Measurements from ENCODE around the gene MAP7D2.

The MAP7D2 gene

DNA sequence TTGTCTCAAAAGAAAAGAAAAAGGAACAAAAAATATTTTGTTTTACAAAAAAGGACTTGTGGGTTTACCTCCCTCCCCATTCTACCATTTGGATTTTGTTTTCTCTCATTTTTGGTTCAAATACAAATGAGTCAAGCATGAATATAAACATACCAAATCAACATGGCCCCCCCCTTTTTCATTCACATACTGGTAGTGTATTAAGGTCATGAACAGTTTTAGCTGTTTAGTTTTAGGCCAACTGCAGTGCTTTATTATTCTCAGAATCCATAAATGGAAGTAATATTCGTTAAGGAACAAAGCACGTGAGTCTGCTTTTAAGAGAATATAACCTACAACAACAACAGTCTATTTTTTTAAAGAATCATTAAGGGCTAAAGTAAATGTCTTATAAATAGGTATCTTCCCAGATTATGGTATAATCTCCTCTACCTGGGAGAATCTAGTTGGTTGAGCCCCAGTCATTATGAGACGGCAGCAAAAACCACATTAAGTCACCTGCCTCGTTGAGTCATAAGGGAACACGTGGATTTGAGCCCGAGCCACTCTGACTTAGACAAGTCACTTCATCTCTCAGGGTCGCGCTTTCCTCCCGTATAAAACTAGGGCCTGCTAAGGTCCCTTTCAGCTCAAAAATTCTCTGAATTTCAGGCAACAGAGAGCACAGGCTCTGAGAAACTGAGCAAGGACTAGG is 152.5 kb downstream of the MAP7D2 start:
- no peak for DNase-seq

DNA sequence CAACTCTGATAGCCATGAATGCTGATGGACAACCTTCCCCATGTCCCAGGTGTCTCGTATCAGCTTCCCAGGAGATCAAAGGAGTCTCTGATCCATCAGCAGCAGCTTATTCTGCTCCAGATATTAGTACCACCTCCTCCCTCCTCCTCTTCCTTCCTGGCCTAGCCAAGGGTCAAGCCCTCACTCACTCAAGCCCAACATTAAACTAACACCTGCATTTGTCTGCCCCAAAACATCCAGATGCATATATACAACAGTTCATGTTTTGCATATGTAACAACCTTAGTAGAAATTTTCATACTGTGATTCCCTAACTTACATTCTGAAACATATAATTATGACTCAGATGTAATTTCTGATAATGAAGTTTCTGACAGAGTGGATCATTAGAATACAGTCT is 155.8 kb downstream of the MAP7D2 start:
- no peak for DNase-seq

DNA sequence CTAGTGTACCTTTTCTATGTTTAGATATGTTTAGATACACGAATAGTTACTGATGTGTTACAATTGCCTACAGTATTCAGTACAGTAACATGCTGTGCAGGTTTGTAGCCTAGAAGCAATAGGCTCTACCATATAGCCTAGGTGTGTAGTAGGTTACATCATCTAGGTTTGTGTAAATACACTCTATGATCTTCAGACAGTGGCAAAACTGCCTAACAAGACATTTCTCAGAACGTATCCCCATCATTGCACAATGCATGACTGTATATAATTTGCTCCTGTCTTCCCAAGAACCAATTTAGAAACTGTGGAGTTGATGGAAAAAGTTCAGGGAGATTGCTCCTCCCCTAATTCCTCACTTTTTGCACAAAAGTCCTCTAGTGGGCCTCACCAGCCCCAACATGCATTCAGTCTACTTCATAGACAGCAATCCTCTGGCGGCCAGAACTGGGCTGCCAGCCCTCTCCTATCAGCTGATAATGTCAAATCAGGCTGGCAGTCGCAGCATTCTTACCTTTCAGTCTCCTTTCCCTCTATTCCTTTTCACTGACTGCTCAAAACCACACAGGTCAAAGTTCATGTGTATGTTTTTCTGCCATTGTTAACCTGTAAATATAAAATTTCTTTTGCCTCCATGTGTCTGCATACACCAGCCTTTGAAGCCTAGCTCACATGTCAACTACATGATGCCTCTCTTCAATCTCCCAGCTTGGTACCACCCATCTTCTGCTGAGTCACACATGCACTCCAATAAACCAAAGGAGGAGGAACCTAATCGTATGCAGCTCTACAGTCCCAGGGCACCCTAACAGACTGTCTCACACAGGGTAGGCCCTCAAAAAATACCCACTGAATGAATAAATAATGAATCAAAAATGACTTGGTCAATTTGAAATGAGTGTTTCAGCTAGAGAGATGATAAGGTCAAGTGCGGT is 157.9 kb downstream of the MAP7D2 start:
- DNase-seq = no peak

DNA sequence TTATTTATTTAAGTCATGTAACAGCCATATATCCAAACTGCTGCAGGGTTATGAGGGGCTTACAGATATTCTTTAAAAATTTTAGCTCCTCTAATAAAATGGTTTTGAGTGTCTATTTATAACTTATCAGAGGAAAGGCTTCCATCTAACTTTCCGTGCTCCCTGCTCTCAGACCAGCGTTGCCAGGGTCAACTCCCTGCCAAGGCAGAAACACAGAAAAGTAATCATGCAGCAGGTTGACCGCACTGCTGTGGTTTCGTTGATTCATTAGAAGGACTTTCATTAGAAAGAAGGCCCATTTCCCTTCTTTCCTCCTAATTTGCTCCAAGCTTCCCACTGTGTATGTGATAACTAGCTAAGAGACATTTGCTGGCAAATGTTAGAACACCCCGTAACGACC is 159.8 kb downstream of the MAP7D2 start:
- no peak for DNase-seq
